Esophagus muscularis mucosa (tissue), 4 donors: Measurements from ENCODE around the gene UBL7. TPM values are rescaled to one million over a fixed set of nuclear protein-coding genes. Genes with fewer than 3 reads are reported as not detected.

ENCODE experiments used
- DNase-seq: peaks from one replicate; pipeline ENCODE4 v3.0.0-alpha.2; 2017; ENCODE audit errors: extremely low spot score
- H3K27ac ChIP-seq, 4 donors: fragments of 200-600 bp; sonication (generic); replicated peaks in 1 of 4; 1 replicate in 3 of 4; 2 replicates in 1 of 4; pipeline ENCODE4 v1.5.1; 2016 to 2019; ENCODE audit warnings: mild to moderate bottlenecking in 1 of 4
- H3K27me3 ChIP-seq, 4 donors: fragments of 200-600 bp; sonication (generic); one replicate each; pipeline versions ENCODE4 v1.5.1 to v1.6.0; 2016 to 2019
- H3K36me3 ChIP-seq, 4 donors: fragments of 200-600 bp; sonication (generic); one replicate each; pipeline ENCODE4 v1.5.1; 2016 to 2019
- H3K4me1 ChIP-seq, 4 donors: fragments of 200-600 bp; sonication (generic); one replicate each; pipeline ENCODE4 v1.5.1; 2016 to 2019
- H3K4me3 ChIP-seq, 4 donors: fragments of 200-600 bp; sonication (generic); 1 replicate in 2 of 4; 2 replicates in 2 of 4; pipeline ENCODE4 v1.5.1; 2016 to 2019; ENCODE audit warnings: mild to moderate bottlenecking in 4 of 4, moderate library complexity in 1 of 4
- H3K9me3 ChIP-seq, 4 donors: fragments of 200-600 bp; sonication (generic); 1 replicate in 3 of 4; 2 replicates in 1 of 4; pipeline ENCODE4 v1.5.1; 2016 to 2019
- EP300 ChIP-seq: sonication (generic); formaldehyde crosslinking; IDR thresholded peaks from one replicate; pipeline ENCODE4 v1.6.1; 2017; ENCODE audit warnings: antibody characterized with exemption
- POLR2A ChIP-seq: fragments of 450-650 bp; IDR thresholded peaks from one replicate; pipeline ENCODE4 v1.6.1; 2017; ENCODE audit warnings: antibody characterized with exemption, moderate library complexity, mild to moderate bottlenecking, low read depth
- POLR2AphosphoS5 ChIP-seq, 2 donors: sonication (generic); formaldehyde crosslinking; IDR thresholded peaks; one replicate each; pipeline ENCODE4 v1.6.1; 2017; ENCODE audit warnings: antibody characterized with exemption in 2 of 2
- WGBS: methylation state at CpG from one replicate; pipeline ENCODE4 v1.1.5; 2018; 5-methylcytosine and 5-hydroxymethylcytosine counted together
- intact Hi-C: fragments of 100-400 bp; cut with DNase I; formaldehyde crosslinking; loops from one replicate; pipeline ENCODE4 v1.15.1; 2023
- total RNA-seq, 4 donors: library from RNA; depleted of rRNA; stranded (reverse); fragments of >200 nt; gene quantifications; one replicate each; pipeline versions ENCODE4 v1.1.0 to v1.2.1, GENCODE V29; 2016
- TF ChIP-seq, protein P1 (sequence below), 3 experiments: fragments of 200-600 bp in 2 of 3; fragments of 450-650 bp in 1 of 3; sonication (generic) in 2 of 3; IDR thresholded peaks; one replicate each; pipeline ENCODE4 v1.5.1; 2017 to 2019; ENCODE audit warnings: antibody characterized with exemption in 3 of 3, mild to moderate bottlenecking in 2 of 3, moderate library complexity in 1 of 3

UBL7 gene
- total RNA-seq, 4 donors from 2014 or later: 52.7 to 69.7 (median 60.5) TPM

DNA sequence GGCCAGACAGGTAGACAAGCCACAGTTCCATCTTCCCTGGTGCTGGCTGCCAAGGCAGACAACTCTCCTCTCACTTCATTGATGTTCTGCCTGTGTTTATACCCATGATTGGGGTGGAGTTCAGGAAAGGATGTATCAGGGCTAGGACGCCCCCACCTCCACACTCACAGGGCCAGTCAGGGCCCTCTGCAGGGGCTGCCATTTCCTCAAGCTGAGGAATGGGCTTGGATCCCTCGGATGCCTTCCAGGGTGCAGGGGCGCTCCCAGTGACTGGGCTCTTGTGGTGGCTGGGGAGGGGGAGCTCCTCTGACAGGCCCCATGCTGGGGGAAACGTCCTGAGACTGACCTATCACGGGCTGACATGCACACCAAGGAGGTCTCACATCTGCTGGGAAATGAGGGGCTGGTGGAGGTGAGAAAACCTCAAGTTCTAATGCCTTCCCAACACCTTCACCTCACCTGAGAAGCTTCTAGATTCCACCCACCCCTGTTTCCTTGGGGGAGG lies 58.6 kb downstream of the UBL7 start:
- Histone ChIP-seq H3K27ac (no peak overlapping the region), H3K36me3 (no peaks in the 10 kb centered on the region), H3K4me1 (peaks cover 0 to 16% (median 2%) of the 10 kb centered on the region in 4 donors), H3K4me3 (no peak overlapping the region), H3K27me3 (peaks cover 0 to 43% (median 0%) of the 10 kb centered on the region in 4 donors), H3K9me3 (no peaks in the 10 kb centered on the region)
- intact Hi-C loops: no loop called here
- 90% methylated on average over 2 of the region's 5 CpGs for WGBS
- TF ChIP-seq POLR2A (no peak), POLR2AphosphoS5 (IDR thresholded peaks at IDR 0.05) (no peak), EP300 (no peak)
- TF ChIP-seq, protein P1, sequence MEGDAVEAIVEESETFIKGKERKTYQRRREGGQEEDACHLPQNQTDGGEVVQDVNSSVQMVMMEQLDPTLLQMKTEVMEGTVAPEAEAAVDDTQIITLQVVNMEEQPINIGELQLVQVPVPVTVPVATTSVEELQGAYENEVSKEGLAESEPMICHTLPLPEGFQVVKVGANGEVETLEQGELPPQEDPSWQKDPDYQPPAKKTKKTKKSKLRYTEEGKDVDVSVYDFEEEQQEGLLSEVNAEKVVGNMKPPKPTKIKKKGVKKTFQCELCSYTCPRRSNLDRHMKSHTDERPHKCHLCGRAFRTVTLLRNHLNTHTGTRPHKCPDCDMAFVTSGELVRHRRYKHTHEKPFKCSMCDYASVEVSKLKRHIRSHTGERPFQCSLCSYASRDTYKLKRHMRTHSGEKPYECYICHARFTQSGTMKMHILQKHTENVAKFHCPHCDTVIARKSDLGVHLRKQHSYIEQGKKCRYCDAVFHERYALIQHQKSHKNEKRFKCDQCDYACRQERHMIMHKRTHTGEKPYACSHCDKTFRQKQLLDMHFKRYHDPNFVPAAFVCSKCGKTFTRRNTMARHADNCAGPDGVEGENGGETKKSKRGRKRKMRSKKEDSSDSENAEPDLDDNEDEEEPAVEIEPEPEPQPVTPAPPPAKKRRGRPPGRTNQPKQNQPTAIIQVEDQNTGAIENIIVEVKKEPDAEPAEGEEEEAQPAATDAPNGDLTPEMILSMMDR (IDR thresholded peaks at IDR 0.05): no peak
- no peak for DNase-seq

DNA sequence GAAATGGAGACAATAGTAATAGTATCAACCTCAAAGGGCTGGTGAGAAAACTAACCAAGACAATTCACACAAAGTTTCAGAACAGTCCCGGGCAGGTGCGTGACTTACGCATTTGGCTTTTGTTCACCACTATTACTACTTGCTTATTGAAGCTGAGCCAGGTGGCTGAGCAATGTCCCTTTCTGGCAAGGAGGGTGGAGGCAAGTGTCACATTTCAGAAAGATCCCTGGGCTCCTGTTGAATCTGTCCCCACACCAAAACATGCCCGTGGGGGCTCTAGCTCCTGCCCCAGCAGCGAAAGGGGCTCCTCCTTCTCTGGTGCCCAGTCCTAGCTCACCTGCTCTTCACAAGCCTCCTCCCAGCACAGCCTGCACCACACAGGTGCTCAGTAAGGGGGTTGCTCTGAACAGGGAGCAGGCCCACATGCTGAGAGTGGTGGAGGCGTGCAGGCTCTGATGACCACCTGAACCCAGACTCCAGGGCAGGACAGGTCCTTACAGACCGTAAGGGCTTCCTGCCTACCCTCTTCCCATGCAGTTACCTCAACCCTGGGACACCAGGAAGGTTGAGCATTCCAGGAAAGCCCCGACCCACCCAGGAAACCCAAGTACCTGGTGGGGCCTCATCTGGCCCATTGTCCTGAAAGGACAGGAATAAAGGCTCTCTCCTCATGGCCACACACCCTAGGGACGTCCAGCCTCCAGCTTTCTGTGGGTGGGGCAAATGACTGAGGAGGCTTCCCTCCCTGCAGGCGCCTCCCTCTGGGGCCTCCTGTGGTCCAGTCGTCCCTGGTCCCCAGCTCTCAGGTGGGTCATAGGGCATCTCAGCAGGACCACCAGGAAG lies 59.8 kb downstream of the UBL7 start:
- TF ChIP-seq POLR2AphosphoS5 (IDR thresholded peaks at IDR 0.05) (no peak), POLR2A (no peak), EP300 (no peak)
- TF ChIP-seq, protein P1 (IDR thresholded peaks at IDR 0.05): no peak
- Histone ChIP-seq H3K27ac (no peak overlapping the region), H3K4me3 (no peak overlapping the region), H3K36me3 (no peaks in the 10 kb centered on the region), H3K27me3 (peaks cover 0 to 42% (median 0%) of the 10 kb centered on the region in 4 donors), H3K9me3 (no peaks in the 10 kb centered on the region), H3K4me1 (peaks cover 0 to 16% (median 2%) of the 10 kb centered on the region in 4 donors)
- intact Hi-C loops: no loop called here
- DNase-seq: no peak
- WGBS: 73% methylated on average over 10 of the region's 11 CpGs

DNA sequence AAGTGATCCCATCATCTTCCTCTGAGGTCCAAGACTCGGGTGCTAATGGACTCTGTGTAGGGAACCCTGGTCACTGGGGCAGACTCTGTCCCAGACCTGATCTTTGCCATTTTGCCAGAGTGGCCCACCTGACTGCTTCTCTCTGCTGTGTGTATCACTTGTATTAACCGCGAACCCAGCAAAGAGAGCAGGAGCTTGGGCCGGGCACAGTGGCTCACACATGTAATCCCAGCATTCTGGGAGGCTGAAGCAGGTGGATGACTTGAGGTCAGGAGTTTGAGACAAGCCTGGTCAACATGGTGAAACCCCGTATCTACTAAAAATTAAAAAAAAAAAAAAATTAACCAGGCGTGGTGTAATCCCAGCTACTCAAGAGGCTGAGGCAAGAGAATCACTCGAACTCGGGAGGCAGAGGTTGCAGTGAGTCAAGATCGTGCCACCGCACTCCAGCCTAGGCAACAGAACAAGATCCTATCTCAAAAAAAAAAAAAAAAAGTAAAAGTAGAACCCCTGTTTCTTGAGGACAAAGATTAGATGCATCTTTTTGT lies 60.6 kb downstream of the UBL7 start:
- Histone ChIP-seq H3K9me3 (no peaks in the 10 kb centered on the region), H3K27me3 (peaks cover 0 to 34% (median 0%) of the 10 kb centered on the region in 4 donors), H3K36me3 (no peaks in the 10 kb centered on the region), H3K27ac (no peak overlapping the region), H3K4me1 (peaks cover 0 to 16% (median 2%) of the 10 kb centered on the region in 4 donors), H3K4me3 (no peak overlapping the region)
- DNase-seq: no peak
- no peak for TF ChIP-seq POLR2A
- no peak for TF ChIP-seq POLR2AphosphoS5 (IDR thresholded peaks at IDR 0.05)
- TF ChIP-seq, protein P1 (IDR thresholded peaks at IDR 0.05): no peak
- TF ChIP-seq EP300: no peak
- intact Hi-C loops: no loop called here
- 90% methylated on average over 7 of the region's 10 CpGs for WGBS

DNA sequence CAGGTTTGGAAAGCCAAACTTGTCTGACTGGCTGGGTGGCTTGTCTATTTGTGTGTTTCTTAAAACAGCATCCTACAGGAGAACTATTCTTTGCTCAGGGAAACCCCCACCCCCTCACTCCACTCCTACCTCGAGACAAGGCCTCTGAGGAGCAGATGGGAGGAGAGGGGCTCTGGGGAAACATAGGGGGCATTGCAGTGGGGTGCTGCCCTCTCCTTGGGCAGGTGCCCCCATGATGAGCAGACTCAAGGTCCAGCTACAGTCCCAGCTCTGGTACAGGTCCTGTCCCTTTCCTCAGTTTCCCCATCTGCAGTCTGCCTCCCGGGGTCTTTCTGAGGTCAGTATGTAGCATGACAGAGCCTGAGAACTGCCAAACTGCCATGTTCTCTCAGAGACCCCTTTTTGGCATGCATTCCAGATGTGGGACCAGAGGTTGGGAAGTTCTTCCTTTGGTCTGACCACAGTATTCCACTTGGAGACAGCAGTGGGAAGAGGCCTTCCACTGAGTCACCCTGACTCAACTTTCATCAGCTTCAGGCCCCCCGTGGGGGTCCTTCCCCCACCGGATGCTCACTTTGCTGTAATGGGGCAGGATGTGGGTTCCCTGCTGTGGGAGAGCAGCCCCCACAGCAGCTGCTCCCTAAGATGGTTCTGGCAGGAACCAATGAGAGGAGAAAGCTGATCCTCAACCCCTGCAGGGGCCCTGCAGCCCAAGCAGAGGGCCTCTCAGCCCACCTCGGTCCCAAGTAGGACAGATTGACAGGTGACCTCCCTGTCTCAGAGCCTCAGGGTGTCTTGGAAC lies 61.2 kb downstream of the UBL7 start:
- peaks cover 0 to 16% (median 2%) of the 10 kb centered on the region in 4 donors for H3K4me1 ChIP-seq
- no peak for DNase-seq
- no peak overlapping the region for H3K27ac ChIP-seq
- TF ChIP-seq POLR2A (no peak), POLR2AphosphoS5 (IDR thresholded peaks at IDR 0.05) (no peak), EP300 (no peak)
- TF ChIP-seq, protein P1 (IDR thresholded peaks at IDR 0.05): no peak
- H3K4me3 ChIP-seq: no peak overlapping the region
- H3K36me3 ChIP-seq: no peaks in the 10 kb centered on the region
- intact Hi-C loops: no loop called here
- H3K9me3 ChIP-seq: no peaks in the 10 kb centered on the region
- 44% methylated on average over 2 of the region's 5 CpGs for WGBS
- H3K27me3 ChIP-seq: peaks cover 0 to 34% (median 0%) of the 10 kb centered on the region in 4 donors
